ENCODE results near the gene OR2T1. TPM values are rescaled to one million over a fixed set of nuclear protein-coding genes. Genes with fewer than 3 reads are reported as not detected.
"Not testable (repeated sequence)": the region's sequence is repeated elsewhere in the genome, so short reads cannot be mapped to it uniquely, and the experiment has no call there.

Gene OR2T1
- polyA plus RNA-seq, 1 of the 3 experiments (the other 2 are of a cell fraction) = not detected

DNA sequence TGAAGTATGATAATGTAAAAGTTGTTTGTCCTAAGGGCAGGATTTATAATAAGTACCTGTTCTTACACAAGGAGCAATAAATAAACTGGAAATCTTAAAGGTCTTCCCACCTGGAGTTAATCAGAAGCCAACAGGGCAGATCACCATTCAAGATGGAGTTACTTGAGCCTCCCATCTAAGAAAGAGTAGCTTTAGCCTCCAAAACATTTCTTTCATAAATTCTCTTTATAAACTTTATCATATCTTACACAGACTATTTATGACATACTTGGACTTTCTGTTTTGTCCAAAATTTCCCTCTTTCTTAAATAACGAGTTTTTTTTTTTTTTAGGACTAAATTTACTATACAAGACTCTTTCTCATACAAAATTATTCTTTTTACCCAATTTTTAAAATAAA lies 18.5 kb downstream of the OR2T1 start:
- no peaks in the 10 kb centered on the region for H3K79me2 ChIP-seq (ENCODE audit: insufficient read depth)
- POLR2A ChIA-PET = no interaction called here
- CTCF ChIA-PET = no interaction called here
- no peaks in the 10 kb centered on the region for H3F3A ChIP-seq (replicated peaks; ENCODE audit: insufficient read depth)
- no peak for TF ChIP-seq RXRA (IDR thresholded peaks at IDR 0.05; ENCODE audit: borderline replicate concordance, low read depth)
- TF ChIP-seq, protein P1, sequence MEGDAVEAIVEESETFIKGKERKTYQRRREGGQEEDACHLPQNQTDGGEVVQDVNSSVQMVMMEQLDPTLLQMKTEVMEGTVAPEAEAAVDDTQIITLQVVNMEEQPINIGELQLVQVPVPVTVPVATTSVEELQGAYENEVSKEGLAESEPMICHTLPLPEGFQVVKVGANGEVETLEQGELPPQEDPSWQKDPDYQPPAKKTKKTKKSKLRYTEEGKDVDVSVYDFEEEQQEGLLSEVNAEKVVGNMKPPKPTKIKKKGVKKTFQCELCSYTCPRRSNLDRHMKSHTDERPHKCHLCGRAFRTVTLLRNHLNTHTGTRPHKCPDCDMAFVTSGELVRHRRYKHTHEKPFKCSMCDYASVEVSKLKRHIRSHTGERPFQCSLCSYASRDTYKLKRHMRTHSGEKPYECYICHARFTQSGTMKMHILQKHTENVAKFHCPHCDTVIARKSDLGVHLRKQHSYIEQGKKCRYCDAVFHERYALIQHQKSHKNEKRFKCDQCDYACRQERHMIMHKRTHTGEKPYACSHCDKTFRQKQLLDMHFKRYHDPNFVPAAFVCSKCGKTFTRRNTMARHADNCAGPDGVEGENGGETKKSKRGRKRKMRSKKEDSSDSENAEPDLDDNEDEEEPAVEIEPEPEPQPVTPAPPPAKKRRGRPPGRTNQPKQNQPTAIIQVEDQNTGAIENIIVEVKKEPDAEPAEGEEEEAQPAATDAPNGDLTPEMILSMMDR (IDR thresholded peaks at IDR 0.05) = no peak
- TF ChIP-seq, protein P2, sequence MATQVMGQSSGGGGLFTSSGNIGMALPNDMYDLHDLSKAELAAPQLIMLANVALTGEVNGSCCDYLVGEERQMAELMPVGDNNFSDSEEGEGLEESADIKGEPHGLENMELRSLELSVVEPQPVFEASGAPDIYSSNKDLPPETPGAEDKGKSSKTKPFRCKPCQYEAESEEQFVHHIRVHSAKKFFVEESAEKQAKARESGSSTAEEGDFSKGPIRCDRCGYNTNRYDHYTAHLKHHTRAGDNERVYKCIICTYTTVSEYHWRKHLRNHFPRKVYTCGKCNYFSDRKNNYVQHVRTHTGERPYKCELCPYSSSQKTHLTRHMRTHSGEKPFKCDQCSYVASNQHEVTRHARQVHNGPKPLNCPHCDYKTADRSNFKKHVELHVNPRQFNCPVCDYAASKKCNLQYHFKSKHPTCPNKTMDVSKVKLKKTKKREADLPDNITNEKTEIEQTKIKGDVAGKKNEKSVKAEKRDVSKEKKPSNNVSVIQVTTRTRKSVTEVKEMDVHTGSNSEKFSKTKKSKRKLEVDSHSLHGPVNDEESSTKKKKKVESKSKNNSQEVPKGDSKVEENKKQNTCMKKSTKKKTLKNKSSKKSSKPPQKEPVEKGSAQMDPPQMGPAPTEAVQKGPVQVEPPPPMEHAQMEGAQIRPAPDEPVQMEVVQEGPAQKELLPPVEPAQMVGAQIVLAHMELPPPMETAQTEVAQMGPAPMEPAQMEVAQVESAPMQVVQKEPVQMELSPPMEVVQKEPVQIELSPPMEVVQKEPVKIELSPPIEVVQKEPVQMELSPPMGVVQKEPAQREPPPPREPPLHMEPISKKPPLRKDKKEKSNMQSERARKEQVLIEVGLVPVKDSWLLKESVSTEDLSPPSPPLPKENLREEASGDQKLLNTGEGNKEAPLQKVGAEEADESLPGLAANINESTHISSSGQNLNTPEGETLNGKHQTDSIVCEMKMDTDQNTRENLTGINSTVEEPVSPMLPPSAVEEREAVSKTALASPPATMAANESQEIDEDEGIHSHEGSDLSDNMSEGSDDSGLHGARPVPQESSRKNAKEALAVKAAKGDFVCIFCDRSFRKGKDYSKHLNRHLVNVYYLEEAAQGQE (IDR thresholded peaks at IDR 0.05; ENCODE audit: low read depth, low read length) = no peak
- TF ChIP-seq TEAD4 (IDR thresholded peaks at IDR 0.05; ENCODE audit: borderline replicate concordance, insufficient read depth) = no peak
- no peak for TF ChIP-seq NFIC (IDR thresholded peaks at IDR 0.05; ENCODE audit: borderline replicate concordance)
- no peak for TF ChIP-seq JUND (IDR thresholded peaks at IDR 0.05)
- no peak for TF ChIP-seq FOXJ3 (CRISPR knock-in tag; IDR thresholded peaks at IDR 0.05)
- TF ChIP-seq RFX5 (IDR thresholded peaks at IDR 0.05; ENCODE audit: low read length) = no peak
- TF ChIP-seq MXI1 (IDR thresholded peaks at IDR 0.05; ENCODE audit: low read depth, low read length) = no peak
- TF ChIP-seq GATA2 (CRISPR knock-in tag; IDR thresholded peaks at IDR 0.05) = no peak
- TF ChIP-seq FOXM1 (IDR thresholded peaks at IDR 0.05; ENCODE audit: low read depth) = no peak
- TF ChIP-seq, protein P3, sequence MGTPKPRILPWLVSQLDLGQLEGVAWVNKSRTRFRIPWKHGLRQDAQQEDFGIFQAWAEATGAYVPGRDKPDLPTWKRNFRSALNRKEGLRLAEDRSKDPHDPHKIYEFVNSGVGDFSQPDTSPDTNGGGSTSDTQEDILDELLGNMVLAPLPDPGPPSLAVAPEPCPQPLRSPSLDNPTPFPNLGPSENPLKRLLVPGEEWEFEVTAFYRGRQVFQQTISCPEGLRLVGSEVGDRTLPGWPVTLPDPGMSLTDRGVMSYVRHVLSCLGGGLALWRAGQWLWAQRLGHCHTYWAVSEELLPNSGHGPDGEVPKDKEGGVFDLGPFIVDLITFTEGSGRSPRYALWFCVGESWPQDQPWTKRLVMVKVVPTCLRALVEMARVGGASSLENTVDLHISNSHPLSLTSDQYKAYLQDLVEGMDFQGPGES (IDR thresholded peaks at IDR 0.05; ENCODE audit: low read depth, low read length) = no peak
- no peak for TF ChIP-seq SIN3A (IDR thresholded peaks at IDR 0.05; ENCODE audit: borderline replicate concordance, low read depth, low read length)
- no peak for TF ChIP-seq EZH2phosphoT487 (IDR thresholded peaks at IDR 0.05; ENCODE audit: borderline replicate concordance, low read depth)
- no peak for TF ChIP-seq ELF1 (IDR thresholded peaks at IDR 0.05)
- no peak for TF ChIP-seq FOSL2 (IDR thresholded peaks at IDR 0.05; ENCODE audit: borderline replicate concordance, low read depth)
- no peaks in the 10 kb centered on the region for H3K9me2 ChIP-seq
- no peak overlapping the region for H3K9ac ChIP-seq
- H2AFZ ChIP-seq (ENCODE audit: low read depth) = no peak overlapping the region
- no peak overlapping the region for H3K4me2 ChIP-seq
- no peaks in the 10 kb centered on the region for H4K20me1 ChIP-seq (ENCODE audit: insufficient read depth)
- no peak overlapping the region for H3K4me3 ChIP-seq (ENCODE audit: low read depth in 2 of 2, low read length in 1 of 2)
- H3K36me3 ChIP-seq (replicated peaks in 1 of 2; ENCODE audit: control insufficient read depth in 1 of 2, insufficient read depth in 2 of 2, low read length in 1 of 2) = no peaks in the 10 kb centered on the region
- H3K9me3 ChIP-seq = 0 out of 2 replicates have a peak, but pooled peaks cover 8% of the 10 kb centered on the region
- no peaks in the 10 kb centered on the region for H3K4me1 ChIP-seq (ENCODE audit: control insufficient read depth in 1 of 2, insufficient read depth in 2 of 2, low read depth in 1 of 2, low read length in 1 of 2)
- WGBS (ENCODE audit: low lambda C conversion rate) = 0% methylated on average over 1 of the region's 1 CpG
- no peak for DNase-seq
- H3K27ac ChIP-seq (ENCODE audit: low read depth in 2 of 2, low read length in 1 of 2) = no peak overlapping the region
- H3K27me3 ChIP-seq (ENCODE audit: insufficient read depth) = no peaks in the 10 kb centered on the region

DNA sequence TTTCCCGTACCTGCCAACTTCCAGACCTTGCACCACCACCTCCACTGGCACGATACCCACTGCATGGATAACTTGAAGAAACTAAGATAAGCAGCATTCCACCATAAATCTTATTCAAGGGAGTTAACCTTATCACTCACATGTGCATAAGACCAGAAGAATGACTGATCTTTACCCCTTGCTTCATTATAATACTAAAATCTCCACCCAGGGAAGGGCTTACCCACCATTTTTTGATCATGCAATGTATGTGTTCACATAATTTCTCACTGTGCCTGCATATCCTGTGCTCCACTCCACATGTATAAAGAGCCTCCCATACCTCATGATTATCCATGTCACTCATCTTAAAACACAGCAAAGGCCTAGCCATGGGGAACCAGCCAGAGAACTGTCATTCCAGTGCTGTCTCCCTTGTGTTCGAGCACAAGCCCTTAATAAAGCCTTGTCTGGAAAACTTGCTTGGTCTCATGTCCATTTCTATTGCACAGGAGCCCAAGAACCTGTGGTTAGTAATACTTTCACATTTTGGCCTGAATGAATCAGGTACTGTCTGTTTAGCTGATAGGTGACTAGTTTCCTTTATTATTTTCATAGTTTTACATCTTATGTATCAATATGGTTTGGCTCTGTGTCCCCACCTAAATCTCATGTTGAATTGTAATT lies 24.8 kb downstream of the OR2T1 start:
- H3K9me2 ChIP-seq; CTCF ChIA-PET; H3K27ac ChIP-seq (ENCODE audit: low read depth in 2 of 2, low read length in 1 of 2); H3K4me3 ChIP-seq (ENCODE audit: low read depth in 2 of 2, low read length in 1 of 2); POLR2A ChIA-PET; H3K4me1 ChIP-seq (ENCODE audit: control insufficient read depth in 1 of 2, insufficient read depth in 2 of 2, low read depth in 1 of 2, low read length in 1 of 2); H3K4me2 ChIP-seq; H2AFZ ChIP-seq (ENCODE audit: low read depth); H3K9me3 ChIP-seq; H3K79me2 ChIP-seq (ENCODE audit: insufficient read depth); H4K20me1 ChIP-seq (ENCODE audit: insufficient read depth); DNase-seq; H3K9ac ChIP-seq; H3F3A ChIP-seq (replicated peaks; ENCODE audit: insufficient read depth); H3K27me3 ChIP-seq (ENCODE audit: insufficient read depth); H3K36me3 ChIP-seq (replicated peaks in 1 of 2; ENCODE audit: control insufficient read depth in 1 of 2, insufficient read depth in 2 of 2, low read length in 1 of 2): not testable (repeated sequence)
- WGBS (ENCODE audit: low lambda C conversion rate) = 6% methylated on average over 3 of the region's 3 CpGs

DNA sequence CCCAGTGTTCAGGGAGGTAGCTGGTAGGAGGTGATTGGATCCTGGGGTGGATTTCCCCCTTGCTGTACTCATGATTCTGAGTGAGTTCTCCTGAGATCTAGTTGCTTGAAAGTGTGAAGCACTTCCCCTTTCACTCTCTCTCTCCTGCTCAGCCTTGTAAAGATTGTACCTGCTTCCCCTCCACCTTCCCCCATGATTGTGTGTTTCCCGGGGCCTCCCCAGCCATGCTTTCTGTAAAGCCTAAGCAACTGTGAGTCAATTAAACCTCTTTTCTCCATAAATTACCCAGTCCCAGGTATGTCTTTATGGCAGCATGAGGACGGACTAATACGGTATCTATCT lies 25.3 kb downstream of the OR2T1 start:
- CTCF ChIA-PET; H2AFZ ChIP-seq (ENCODE audit: low read depth); H3K4me1 ChIP-seq (ENCODE audit: control insufficient read depth in 1 of 2, insufficient read depth in 2 of 2, low read depth in 1 of 2, low read length in 1 of 2); H3K79me2 ChIP-seq (ENCODE audit: insufficient read depth); H3F3A ChIP-seq (replicated peaks; ENCODE audit: insufficient read depth); H3K27me3 ChIP-seq (ENCODE audit: insufficient read depth); H3K9ac ChIP-seq; DNase-seq; H3K27ac ChIP-seq (ENCODE audit: low read depth in 2 of 2, low read length in 1 of 2); H4K20me1 ChIP-seq (ENCODE audit: insufficient read depth); H3K36me3 ChIP-seq (replicated peaks in 1 of 2; ENCODE audit: control insufficient read depth in 1 of 2, insufficient read depth in 2 of 2, low read length in 1 of 2); POLR2A ChIA-PET; H3K4me2 ChIP-seq; H3K9me3 ChIP-seq; H3K9me2 ChIP-seq; H3K4me3 ChIP-seq (ENCODE audit: low read depth in 2 of 2, low read length in 1 of 2): not testable (repeated sequence)
- 1% methylated on average over 3 of the region's 3 CpGs for WGBS (ENCODE audit: low lambda C conversion rate)
